ENCODE data around the gene KANK3.

GRCh38 chr19:8323781-8324185, 19.3 kb downstream of the KANK3 start:
- TF ChIP-seq, protein P1, sequence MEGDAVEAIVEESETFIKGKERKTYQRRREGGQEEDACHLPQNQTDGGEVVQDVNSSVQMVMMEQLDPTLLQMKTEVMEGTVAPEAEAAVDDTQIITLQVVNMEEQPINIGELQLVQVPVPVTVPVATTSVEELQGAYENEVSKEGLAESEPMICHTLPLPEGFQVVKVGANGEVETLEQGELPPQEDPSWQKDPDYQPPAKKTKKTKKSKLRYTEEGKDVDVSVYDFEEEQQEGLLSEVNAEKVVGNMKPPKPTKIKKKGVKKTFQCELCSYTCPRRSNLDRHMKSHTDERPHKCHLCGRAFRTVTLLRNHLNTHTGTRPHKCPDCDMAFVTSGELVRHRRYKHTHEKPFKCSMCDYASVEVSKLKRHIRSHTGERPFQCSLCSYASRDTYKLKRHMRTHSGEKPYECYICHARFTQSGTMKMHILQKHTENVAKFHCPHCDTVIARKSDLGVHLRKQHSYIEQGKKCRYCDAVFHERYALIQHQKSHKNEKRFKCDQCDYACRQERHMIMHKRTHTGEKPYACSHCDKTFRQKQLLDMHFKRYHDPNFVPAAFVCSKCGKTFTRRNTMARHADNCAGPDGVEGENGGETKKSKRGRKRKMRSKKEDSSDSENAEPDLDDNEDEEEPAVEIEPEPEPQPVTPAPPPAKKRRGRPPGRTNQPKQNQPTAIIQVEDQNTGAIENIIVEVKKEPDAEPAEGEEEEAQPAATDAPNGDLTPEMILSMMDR (IDR thresholded peaks at IDR 0.05; ENCODE audit: low read length): no peak
- no peak for TF ChIP-seq EZH2 (optimal IDR thresholded peaks at IDR 0.05; ENCODE audit: low read depth, low read length)

Data from MM.1S (cell line).